ENCODE measurements around the gene NIPSNAP2.

DNA sequence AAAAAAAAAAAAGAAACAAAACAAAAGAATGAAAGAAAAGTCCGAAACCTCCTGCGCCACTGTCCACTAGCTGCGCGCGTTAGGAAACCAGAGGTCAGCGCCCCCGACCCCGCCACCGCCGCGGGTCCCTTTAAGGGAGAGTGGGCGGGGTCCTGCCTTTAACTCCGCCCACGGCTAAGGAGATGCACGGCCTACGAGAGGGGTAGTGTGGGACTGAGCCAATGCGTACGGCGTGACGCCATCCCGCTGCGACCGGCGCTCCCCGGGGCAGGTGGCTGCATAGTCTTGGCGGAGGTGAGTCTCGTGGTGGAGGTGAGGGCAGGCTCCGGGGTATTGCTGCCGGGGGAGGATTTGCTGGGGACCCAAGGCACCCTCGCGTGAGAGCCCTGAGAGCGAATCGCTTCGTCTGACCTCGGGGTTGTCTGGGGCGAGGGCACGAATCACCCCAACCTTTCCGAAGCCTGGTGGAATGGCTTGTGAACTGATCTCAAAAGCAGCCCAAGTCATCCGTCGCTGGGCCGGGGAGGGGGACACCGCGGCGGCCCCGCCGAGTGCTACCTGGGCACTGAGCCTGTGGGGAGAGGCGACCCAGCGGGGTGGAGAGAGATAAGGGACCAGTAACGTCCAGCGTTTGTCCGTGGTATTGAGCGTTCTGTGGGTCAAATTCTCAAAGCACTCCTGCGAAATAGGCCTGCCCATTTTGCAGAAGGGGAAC lies 12.6 kb upstream of the NIPSNAP2 start, which contains the start of gene MRPS17:
- TF ChIP-seq EP300 (IDR thresholded peaks at IDR 0.05; ENCODE audit: borderline replicate concordance): no peak
- TF ChIP-seq, protein P1, sequence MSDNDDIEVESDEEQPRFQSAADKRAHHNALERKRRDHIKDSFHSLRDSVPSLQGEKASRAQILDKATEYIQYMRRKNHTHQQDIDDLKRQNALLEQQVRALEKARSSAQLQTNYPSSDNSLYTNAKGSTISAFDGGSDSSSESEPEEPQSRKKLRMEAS (IDR thresholded peaks at IDR 0.05): peak; percentile 95
- peak; percentile 88 for TF ChIP-seq CREB1 (IDR thresholded peaks at IDR 0.05; ENCODE audit: low read depth)
- TF ChIP-seq TAF1 (IDR thresholded peaks at IDR 0.05; ENCODE audit: low read depth): peak; percentile 89
- TF ChIP-seq, protein P2, sequence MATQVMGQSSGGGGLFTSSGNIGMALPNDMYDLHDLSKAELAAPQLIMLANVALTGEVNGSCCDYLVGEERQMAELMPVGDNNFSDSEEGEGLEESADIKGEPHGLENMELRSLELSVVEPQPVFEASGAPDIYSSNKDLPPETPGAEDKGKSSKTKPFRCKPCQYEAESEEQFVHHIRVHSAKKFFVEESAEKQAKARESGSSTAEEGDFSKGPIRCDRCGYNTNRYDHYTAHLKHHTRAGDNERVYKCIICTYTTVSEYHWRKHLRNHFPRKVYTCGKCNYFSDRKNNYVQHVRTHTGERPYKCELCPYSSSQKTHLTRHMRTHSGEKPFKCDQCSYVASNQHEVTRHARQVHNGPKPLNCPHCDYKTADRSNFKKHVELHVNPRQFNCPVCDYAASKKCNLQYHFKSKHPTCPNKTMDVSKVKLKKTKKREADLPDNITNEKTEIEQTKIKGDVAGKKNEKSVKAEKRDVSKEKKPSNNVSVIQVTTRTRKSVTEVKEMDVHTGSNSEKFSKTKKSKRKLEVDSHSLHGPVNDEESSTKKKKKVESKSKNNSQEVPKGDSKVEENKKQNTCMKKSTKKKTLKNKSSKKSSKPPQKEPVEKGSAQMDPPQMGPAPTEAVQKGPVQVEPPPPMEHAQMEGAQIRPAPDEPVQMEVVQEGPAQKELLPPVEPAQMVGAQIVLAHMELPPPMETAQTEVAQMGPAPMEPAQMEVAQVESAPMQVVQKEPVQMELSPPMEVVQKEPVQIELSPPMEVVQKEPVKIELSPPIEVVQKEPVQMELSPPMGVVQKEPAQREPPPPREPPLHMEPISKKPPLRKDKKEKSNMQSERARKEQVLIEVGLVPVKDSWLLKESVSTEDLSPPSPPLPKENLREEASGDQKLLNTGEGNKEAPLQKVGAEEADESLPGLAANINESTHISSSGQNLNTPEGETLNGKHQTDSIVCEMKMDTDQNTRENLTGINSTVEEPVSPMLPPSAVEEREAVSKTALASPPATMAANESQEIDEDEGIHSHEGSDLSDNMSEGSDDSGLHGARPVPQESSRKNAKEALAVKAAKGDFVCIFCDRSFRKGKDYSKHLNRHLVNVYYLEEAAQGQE (IDR thresholded peaks at IDR 0.05; ENCODE audit: low read depth): no peak
- TF ChIP-seq ZBTB7A (IDR thresholded peaks at IDR 0.05; ENCODE audit: low read depth): 0 out of 2 replicates have a peak, but pooled peaks have one; percentile 44
- no peak for TF ChIP-seq CEBPB (IDR thresholded peaks at IDR 0.05)
- 0 out of 2 replicates have a peak, but pooled peaks have one; percentile 41 for TF ChIP-seq TEAD4 (IDR thresholded peaks at IDR 0.05)
- TF ChIP-seq, protein P3, sequence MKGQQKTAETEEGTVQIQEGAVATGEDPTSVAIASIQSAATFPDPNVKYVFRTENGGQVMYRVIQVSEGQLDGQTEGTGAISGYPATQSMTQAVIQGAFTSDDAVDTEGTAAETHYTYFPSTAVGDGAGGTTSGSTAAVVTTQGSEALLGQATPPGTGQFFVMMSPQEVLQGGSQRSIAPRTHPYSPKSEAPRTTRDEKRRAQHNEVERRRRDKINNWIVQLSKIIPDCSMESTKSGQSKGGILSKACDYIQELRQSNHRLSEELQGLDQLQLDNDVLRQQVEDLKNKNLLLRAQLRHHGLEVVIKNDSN (IDR thresholded peaks at IDR 0.05): no peak; the same call in 1 of the 2 replicates
- TF ChIP-seq RAD21 (IDR thresholded peaks at IDR 0.05; ENCODE audit: low read depth): no peak
- TF ChIP-seq FOXM1 (IDR thresholded peaks at IDR 0.05; ENCODE audit: borderline replicate concordance, low read depth): no peak
